Measurements from ENCODE around the gene QRFP.

QRFP gene

GRCh38 chr9:130903194-130904069 is 6.8 kb upstream of the QRFP start:
- DNase-seq, result no peak

DNA sequence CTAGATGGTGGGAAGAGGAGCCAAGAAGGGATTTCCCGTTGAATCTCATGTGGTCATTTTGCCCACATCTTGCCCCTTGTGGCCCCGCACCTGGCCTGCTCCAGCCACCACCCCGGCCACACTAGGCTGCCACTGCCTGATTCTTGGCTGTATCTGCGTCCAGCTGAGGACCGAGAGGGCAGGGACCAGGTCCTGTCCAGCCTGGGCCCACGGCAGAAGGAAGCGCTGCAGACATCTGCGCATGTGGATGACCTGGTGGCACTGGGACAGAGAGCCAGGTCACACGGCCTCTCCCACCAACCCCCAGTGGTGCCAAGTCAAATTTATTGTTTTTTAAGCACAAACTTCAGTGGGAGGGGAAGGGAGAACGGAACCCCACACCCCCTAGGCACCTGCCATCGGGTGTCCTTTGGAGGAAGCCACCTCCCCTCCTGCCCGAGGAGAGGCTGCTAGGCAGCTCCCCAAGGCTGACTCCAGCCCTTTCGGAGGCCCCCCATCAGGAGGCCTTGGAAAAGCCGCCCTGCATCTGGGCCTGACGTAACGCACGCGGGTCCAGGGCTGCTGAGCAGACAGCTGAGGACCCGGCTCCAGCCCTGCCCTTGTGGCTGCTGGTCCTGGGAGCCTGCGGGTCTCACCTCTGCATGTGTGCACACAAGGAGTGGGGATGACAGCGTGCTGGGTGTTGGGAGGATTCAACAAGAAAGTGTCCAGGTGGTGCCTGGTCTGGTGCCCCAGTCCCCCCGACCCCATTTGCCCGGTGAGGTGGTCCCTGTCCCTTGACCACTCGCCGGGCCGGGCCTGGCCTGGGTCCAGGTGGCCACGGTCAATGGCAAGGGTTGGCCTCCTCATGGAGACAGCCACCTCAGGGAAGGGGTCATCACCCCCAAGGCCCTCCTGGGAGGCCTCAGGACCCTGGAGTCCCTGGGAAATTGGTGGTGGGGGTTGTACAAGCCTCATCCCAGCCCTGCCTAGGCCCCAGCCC is 5.9 kb upstream of the QRFP start:
- DNase-seq, result no peak

GRCh38 chr9:130901498-130902203 is 5.0 kb upstream of the QRFP start:
- no peak for DNase-seq

DNA sequence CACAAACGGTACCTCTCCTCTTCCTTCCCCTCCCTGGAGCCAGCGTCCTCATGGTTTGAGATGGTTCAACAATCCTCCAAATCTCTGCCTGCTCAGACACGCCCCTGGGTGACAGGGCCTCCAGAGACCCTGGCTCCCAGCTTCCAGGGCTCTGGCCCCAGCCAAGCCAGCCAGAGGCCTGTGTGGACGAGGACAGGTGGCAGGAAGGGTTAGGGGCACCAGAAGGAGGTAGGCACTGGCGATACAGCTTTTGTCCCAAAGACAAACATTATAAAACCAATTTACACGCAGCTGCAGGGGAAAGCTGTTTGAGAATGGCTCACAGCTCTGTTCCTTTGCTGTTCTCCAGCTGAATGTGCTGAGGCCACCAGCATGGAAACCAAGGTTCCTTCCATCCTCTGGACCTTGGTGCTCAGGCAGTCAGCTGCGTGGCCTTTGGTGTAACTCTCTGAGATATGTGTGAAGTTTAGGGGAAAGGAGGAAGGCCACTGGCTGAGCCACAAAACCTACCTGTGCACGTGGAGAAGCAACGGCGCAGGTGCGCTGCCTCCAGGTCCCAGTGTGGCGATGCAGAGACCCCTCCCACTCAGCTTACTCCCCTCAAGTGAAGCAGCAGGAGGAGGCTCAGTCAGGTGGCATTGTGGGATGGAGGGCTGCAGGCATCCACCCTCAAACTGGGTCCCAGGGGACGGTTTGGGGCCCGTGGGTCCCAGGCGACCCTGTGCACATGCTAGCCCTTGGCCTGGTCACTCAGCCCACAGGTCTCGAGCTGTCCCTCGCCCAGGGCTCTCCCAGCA is 4.3 kb upstream of the QRFP start:
- no peak for DNase-seq

- DNase-seq, result no peak
Observed at GRCh38 chr9:130899051-130899748, 2.6 kb upstream of the QRFP start.

DNA sequence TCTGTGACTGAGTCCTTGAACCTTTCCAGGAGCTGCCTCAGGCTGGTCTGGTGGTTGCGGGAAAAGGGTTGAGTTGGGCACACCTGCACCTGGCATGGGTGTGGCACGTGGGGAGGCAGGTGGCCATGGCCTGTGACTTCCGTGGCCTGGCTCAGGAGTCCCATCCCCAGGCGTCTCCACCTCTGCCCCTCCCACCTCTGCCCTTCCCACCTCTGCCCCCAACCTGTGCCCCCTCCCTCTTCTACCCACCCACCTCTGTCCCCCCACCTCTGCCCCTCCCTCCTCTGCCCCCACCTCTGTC is 1.9 kb upstream of the QRFP start:
- no peak for DNase-seq

GRCh38 chr9:130897848-130898551 is 1.4 kb upstream of the QRFP start:
- no peak for DNase-seq

- DNase-seq, result no peak
Observed at GRCh38 chr9:130897105-130897751, 616 bp upstream of the QRFP start.

GRCh38 chr9:130895481-130896232 is 955 bp downstream of the QRFP start:
- DNase-seq, result no peak

DNA sequence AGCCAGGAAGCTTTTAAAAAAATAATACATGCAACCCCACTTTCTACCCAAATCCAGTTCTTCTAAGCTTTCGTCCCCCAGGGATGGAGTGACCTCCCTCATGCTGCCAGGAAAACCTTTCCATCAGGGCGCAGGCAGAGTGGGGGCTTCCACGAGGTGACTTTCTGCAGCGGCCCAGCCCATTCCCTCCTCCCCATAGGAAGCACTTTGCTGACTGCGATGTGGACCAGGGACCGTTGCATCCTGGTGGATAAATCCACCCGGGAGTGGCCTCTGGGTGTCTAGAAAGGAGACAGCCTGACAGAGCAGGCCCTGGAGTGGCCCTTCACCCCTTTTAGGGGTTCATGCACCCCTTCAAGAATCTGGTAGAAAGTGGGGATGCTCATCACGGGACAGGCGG is 1.6 kb downstream of the QRFP start:
- DNase-seq, result no peak

GRCh38 chr9:130894546-130894945 is 2.1 kb downstream of the QRFP start:
- DNase-seq, result no peak

DNA sequence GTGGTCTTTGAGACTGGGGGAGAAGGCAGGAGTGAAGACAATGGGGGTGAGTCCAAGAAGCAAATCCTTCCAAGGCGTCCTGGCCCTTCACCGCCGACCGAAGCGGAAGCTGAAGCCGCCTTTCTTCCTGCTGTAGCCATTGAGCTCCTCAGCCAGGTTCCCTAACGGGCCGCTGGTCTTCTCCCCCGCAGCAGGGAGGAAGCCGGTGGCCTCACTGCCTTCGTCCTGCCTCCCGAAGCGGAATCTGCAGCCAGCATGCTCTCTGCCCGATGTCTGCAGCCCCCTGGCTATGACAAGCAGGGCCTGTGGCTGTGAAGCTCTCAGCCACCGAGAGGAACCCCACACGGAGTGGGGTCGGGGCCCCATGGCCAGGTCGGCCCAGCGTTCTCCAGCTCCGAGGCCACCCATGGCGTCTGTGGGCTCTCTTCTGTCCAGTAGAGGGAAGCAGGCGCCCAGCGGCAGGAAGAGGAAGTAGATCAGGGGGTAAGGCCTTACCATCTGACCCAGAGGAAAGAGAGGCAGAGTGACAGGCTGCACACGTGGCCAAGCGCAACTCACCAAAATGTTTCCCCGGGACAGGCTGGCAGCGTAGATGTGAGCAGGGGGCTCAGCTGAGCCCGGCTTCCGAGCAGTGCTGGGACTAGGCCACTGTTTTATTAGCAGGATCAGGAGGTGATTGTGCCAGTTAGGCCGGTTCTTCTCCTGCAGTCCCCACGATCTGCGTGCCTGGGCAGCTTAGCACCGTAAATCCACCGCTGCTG is 3.1 kb downstream of the QRFP start:
- DNase-seq, result no peak

- no peak for DNase-seq
Observed at GRCh38 chr9:130892477-130893304, 3.9 kb downstream of the QRFP start.

DNA sequence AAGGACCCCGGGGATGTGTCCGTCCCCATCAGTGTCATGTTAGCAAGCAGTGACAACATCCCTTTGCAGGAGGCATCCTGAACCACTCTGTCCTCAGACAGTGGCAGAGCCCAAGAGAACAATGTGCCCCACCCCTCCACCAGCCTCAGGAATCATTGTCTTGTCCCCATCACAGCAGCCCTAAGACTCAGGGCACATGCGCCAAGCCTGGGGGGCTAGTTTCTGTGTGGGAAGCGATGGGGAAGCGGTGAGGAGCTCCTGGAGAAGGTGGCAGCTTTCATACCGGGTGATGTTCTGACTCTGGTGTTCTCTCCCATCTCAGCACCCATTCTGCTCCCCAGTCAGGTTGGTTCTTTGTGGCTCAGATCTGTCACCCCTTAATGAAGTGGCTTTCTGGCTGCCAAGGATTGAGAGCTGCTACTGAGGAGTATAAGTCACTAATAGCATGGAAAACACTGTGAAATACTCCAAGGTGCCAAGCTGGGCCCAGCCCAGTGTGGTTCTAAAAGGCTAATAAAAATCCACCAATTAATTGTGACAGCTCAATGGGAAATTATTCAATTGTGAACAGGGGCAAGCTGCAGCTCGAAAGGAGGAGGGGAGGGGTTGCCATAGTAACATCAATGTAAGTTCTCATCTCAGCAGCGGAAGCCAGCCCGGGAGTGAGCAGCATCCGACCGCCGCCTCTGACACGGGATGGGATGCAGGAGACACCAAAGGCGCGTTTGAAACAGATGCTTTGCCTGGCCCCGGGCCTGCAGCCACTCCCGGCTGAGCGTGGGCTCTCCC is 4.7 kb downstream of the QRFP start:
- DNase-seq, result no peak

DNA sequence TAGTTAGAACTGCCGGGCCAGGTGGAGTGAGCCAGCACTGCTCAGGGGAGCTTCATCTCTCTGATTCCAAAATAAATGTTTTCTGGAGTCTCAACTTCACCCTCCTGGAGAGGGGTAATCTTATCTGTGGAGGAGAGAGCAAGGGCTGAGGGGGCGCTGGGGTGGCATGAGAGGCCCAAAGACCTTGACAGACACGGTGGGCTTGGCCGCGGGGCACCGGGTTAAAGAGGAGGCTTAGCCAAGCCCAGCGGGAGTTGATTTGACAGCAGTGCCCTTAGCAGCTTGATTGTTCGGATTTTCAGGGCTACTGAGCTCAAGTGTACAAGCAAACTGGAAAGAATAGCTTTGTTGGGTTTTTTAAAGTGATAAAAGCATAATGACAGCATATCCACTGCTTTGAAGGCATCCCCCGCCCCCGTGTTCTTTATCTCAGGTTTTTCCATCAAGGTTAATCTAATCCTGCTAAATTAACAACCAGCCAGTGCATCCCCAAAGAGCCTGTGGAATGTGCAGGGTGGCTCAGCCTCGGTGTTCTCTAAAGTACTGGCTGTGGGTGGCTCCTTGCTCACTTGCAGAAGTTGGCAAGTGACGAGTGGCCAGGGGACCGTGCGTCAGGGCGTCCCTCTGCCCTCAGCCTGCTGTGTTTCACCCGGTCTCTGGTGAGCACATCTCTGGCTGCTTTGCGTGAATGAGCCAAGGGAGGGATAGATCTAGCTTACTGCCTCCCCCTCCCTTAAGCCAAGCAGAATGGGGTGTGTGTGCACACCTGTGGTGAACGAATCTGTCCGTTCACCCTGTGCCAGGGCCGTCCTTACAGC is 5.5 kb downstream of the QRFP start:
- DNase-seq, result no peak

- no peak for DNase-seq
Observed at GRCh38 chr9:130890124-130890523, 6.5 kb downstream of the QRFP start.

All from activated CD4-positive, alpha-beta T cell treated with anti-CD3 and anti-CD28 coated beads, Interleukin-2, Interleukin-6, amounts not matched to agents 100 ng/mL and 50 ng/mL, durations not matched to agents 16 hours and 8 hours (primary cell).